Loucy (cell line): ENCODE results near the gene TMOD4.

Experiments
- H2AFZ ChIP-seq: fragments of 200-600 bp; sonication (generic); 2 replicates; pipeline ENCODE4 v1.6.0; 2016; ENCODE audit warnings: antibody characterized with exemption, mild to moderate bottlenecking, low read length, moderate library complexity
- H3F3A ChIP-seq: fragments of 200-600 bp; 2 replicates; pipeline ENCODE4 v1.6.0; 2016; ENCODE audit warnings: antibody characterized with exemption, low read depth, mild to moderate bottlenecking
- H3K27me3 ChIP-seq: fragments of 200-600 bp; sonication (generic); 2 replicates; pipeline ENCODE4 v1.6.1; 2014; ENCODE audit warnings: low read length, mild to moderate bottlenecking; ENCODE audit not compliant: insufficient read depth, poor library complexity, severe bottlenecking
- H3K36me3 ChIP-seq: fragments of 200-600 bp; sonication (generic); 2 replicates; pipeline ENCODE4 v1.6.1; 2016; ENCODE audit warnings: low read length; ENCODE audit not compliant: insufficient read depth
- H3K4me1 ChIP-seq: fragments of 200-600 bp; sonication (generic); 2 replicates; pipeline ENCODE4 v1.5.1; 2014; ENCODE audit warnings: low read length, mild to moderate bottlenecking; ENCODE audit not compliant: insufficient read depth, poor library complexity, severe bottlenecking
- H3K4me2 ChIP-seq: fragments of 200-600 bp; sonication (generic); 2 replicates; pipeline ENCODE4 v1.6.0; 2014; ENCODE audit warnings: antibody characterized with exemption, low read length, low read depth, mild to moderate bottlenecking; ENCODE audit not compliant: poor library complexity, severe bottlenecking
- H3K4me3 ChIP-seq: fragments of 200-600 bp; sonication (generic); 2 replicates; pipeline ENCODE4 v1.5.1; 2014; ENCODE audit warnings: low read length, mild to moderate bottlenecking, mixed read lengths; ENCODE audit not compliant: poor library complexity, severe bottlenecking
- H3K79me2 ChIP-seq: fragments of 200-600 bp; sonication (generic); 2 replicates; pipeline ENCODE4 v1.6.1; 2014; ENCODE audit warnings: low read length; ENCODE audit not compliant: insufficient read depth
- H3K9ac ChIP-seq: fragments of 200-600 bp; sonication (generic); 2 replicates; pipeline ENCODE4 v1.6.0; 2014; ENCODE audit warnings: mild to moderate bottlenecking, low read depth, low read length, moderate library complexity; ENCODE audit not compliant: poor library complexity, severe bottlenecking
- H3K9me2 ChIP-seq: fragments of 200-600 bp; sonication (generic); replicated peaks from 2 replicates; pipeline ENCODE4 v1.6.1; 2016; ENCODE audit warnings: low read depth, low read length, mixed read lengths
- H3K9me3 ChIP-seq: fragments of 200-600 bp; sonication (generic); 2 replicates; pipeline ENCODE4 v1.6.1; 2014; ENCODE audit warnings: mild to moderate bottlenecking, antibody characterized with exemption, low read length, low read depth; ENCODE audit not compliant: insufficient read depth
- H4K20me1 ChIP-seq: fragments of 200-600 bp; sonication (generic); 2 replicates; pipeline ENCODE4 v1.6.0; 2014; ENCODE audit warnings: antibody characterized with exemption, low read length, mild to moderate bottlenecking; ENCODE audit not compliant: insufficient read depth, poor library complexity, severe bottlenecking
- EZH2phosphoT487 ChIP-seq: fragments of 200-600 bp; IDR thresholded peaks from 2 replicates; pipeline ENCODE4 v1.6.1; 2018; ENCODE audit warnings: antibody characterized with exemption, mild to moderate bottlenecking, moderate library complexity, borderline replicate concordance
- TF ChIP-seq, protein P1 (sequence below): fragments of 200-600 bp; sonication (generic); conservative IDR thresholded peaks from 2 replicates; pipeline ENCODE4 v1.5.1; 2014; ENCODE audit warnings: mild to moderate bottlenecking, antibody characterized with exemption, low read length

TMOD4 gene

DNA sequence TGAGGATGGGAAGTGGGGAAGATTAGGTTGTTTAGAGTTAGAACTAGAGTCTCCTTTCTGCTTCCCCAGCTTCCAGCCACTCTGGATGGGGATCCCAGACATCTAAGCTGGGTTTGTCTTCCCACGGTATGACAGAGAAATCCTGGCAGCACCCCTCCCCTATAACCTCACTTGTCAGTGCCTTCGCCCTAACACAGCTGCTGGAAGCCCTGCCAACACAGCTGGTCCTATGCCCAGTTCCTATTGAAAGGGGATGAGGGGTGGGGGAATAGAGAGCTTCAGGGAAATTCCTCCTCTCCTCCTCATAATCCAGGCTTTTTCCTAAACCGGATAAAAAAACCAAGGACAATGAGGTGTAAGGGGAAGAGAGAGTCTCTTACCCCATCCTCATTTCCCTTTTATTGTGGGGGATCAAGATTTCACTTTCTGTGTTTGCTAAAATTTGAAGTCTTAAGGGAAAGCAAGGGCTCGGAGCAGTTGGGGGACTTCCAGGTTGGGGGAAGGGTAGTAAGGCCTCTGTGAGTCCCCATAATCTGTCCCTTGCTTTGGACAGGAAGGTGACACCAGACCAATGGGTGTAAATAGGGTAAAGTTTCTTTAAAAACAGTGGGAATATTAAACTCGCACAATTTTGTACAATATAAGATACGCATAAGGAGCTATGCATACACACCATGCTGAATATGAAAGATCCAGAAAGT, 590 bp downstream of the TMOD4 start:
- H4K20me1 ChIP-seq, result no peaks in the 10 kb centered on the region

DNA sequence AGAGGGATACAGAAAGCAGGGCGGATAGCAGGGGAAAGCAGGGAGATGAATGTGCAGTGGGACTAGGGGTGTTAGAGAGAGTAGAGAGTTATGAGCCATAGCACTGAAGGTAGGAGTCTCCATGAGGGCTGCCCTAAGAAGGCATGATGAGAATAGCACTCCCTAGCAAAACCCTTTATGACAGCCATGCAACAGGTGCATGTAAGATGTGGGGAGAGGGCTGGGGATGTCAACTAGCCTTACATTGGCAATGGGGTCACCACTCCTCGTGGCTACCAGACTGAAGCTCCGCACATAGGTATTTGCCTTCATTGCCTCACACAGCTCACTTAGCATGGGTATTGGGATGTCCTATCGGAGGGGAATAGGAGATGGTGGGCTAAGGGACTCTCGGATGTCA, 4.6 kb downstream of the TMOD4 start:
- H2AFZ ChIP-seq, result no peak overlapping the region
- H3K9me3 ChIP-seq, result no peaks in the 10 kb centered on the region

More for the DNA sequence above, 590 bp downstream of the TMOD4 start:
- Histone ChIP-seq H2AFZ (no peak overlapping the region), H3K9me2 (no peaks in the 10 kb centered on the region), H3K4me1 (no peaks in the 10 kb centered on the region), H3F3A (no peaks in the 10 kb centered on the region), H3K9ac (no peak overlapping the region), H3K4me3 (no peak overlapping the region), H3K4me2 (no peak overlapping the region), H3K9me3 (no peaks in the 10 kb centered on the region), H3K36me3 (peaks cover 47% of the 10 kb centered on the region; the same call in 1 of the 2 replicates), H3K27me3 (no peaks in the 10 kb centered on the region), H3K79me2 (no peaks in the 10 kb centered on the region)
- TF ChIP-seq, protein P1, sequence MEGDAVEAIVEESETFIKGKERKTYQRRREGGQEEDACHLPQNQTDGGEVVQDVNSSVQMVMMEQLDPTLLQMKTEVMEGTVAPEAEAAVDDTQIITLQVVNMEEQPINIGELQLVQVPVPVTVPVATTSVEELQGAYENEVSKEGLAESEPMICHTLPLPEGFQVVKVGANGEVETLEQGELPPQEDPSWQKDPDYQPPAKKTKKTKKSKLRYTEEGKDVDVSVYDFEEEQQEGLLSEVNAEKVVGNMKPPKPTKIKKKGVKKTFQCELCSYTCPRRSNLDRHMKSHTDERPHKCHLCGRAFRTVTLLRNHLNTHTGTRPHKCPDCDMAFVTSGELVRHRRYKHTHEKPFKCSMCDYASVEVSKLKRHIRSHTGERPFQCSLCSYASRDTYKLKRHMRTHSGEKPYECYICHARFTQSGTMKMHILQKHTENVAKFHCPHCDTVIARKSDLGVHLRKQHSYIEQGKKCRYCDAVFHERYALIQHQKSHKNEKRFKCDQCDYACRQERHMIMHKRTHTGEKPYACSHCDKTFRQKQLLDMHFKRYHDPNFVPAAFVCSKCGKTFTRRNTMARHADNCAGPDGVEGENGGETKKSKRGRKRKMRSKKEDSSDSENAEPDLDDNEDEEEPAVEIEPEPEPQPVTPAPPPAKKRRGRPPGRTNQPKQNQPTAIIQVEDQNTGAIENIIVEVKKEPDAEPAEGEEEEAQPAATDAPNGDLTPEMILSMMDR, result no peak
- TF ChIP-seq EZH2phosphoT487, result no peak

DNA sequence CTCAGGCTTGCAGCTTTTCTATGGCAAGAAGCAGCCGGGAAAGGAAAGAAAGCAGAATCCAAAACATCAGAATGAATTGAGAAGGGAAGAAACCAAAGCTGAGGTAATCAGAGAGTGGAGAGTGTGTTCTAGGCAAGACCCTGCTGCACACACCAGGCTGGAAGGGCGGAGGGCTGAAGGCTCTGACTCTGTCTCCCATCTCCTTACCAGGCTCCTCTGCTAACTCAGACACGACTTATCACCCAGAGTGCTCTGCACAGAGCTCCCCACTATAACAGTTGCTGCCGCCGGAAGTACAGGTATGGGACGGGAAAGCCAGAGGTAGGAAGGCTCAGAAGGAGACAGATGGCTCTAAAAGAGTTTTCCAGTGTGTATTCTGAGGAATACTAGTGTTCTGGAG, 8.7 kb downstream of the TMOD4 start:
- TF ChIP-seq, protein P1, result no peak
- no peak for TF ChIP-seq EZH2phosphoT487
- Histone ChIP-seq H3K9ac (peak overlapping the region; percentile 84), H2AFZ (no peak overlapping the region), H3K9me2 (no peaks in the 10 kb centered on the region), H3K9me3 (no peaks in the 10 kb centered on the region), H3K36me3 (peaks cover 5% of the 10 kb centered on the region; the same call in 1 of the 2 replicates), H3K4me3 (peak overlapping the region; percentile 93), H3K27me3 (no peaks in the 10 kb centered on the region), H4K20me1 (no peaks in the 10 kb centered on the region), H3K4me2 (peak overlapping the region; percentile 98), H3F3A (no peaks in the 10 kb centered on the region), H3K4me1 (peaks cover 21% of the 10 kb centered on the region), H3K79me2 (peaks cover 39% of the 10 kb centered on the region)

More for the DNA sequence above, 4.6 kb downstream of the TMOD4 start:
- no peaks in the 10 kb centered on the region for H4K20me1 ChIP-seq
- peaks cover 9% of the 10 kb centered on the region for H3K4me1 ChIP-seq
- H3K4me3 ChIP-seq, result no peak overlapping the region
- peaks cover 25% of the 10 kb centered on the region; the same call in 1 of the 2 replicates for H3K36me3 ChIP-seq
- no peaks in the 10 kb centered on the region for H3F3A ChIP-seq
- H3K9ac ChIP-seq, result no peak overlapping the region
- no peak for TF ChIP-seq EZH2phosphoT487
- TF ChIP-seq, protein P1, result no peak
- no peaks in the 10 kb centered on the region for H3K27me3 ChIP-seq
- H3K79me2 ChIP-seq, result peaks cover 20% of the 10 kb centered on the region
- no peaks in the 10 kb centered on the region for H3K9me2 ChIP-seq
- no peak overlapping the region for H3K4me2 ChIP-seq
